HL-60 (cell line): ENCODE results near the gene HNRNPUL1.

ENCODE experiments used
- DNase-seq, 2 experiments: peaks; one replicate each; pipeline ENCODE4 v3.0.0-alpha.2; 2010 to 2020; ENCODE audit warnings: low read depth in 1 of 2, low spot score in 1 of 2
- H3K27ac ChIP-seq: fragments of 250-450 bp; sonication (Bioruptor Pico); replicated peaks from 2 replicates; pipeline ENCODE4 v1.5.1; 2020; ENCODE audit warnings: mild to moderate bottlenecking, moderate library complexity
- H3K27me3 ChIP-seq: fragments of 250-450 bp; sonication (Bioruptor Pico); 2 replicates; pipeline ENCODE4 v1.5.1; 2021; ENCODE audit warnings: mild to moderate bottlenecking, moderate library complexity; ENCODE audit not compliant: insufficient read depth, poor library complexity, severe bottlenecking
- H3K4me3 ChIP-seq: replicated peaks from 2 replicates; pipeline ENCODE4 v1.5.1; 2011; ENCODE audit warnings: mild to moderate bottlenecking, control low read depth, low read length; ENCODE audit not compliant: insufficient read depth
- CTCF ChIP-seq: IDR thresholded peaks from one replicate; pipeline ENCODE4 v1.5.1; 2011; ENCODE audit warnings: low read length, control low read depth, inconsistent platforms; ENCODE audit not compliant: insufficient read depth
- GABPA ChIP-seq: IDR thresholded peaks from 2 replicates; pipeline ENCODE4 v1.6.1; 2012; ENCODE audit warnings: low read depth
- POLR2AphosphoS5 ChIP-seq: IDR thresholded peaks from 2 replicates; pipeline ENCODE4 v1.6.1; 2012; ENCODE audit warnings: low read depth
- REST ChIP-seq: IDR thresholded peaks from 2 replicates; pipeline ENCODE4 v1.6.1; 2012; ENCODE audit warnings: low read depth; ENCODE audit not compliant: insufficient replicate concordance
- SPI1 ChIP-seq: IDR thresholded peaks from 2 replicates; pipeline ENCODE4 v1.6.1; 2012; ENCODE audit warnings: low read depth, mild to moderate bottlenecking, borderline replicate concordance

HNRNPUL1 gene

DNA sequence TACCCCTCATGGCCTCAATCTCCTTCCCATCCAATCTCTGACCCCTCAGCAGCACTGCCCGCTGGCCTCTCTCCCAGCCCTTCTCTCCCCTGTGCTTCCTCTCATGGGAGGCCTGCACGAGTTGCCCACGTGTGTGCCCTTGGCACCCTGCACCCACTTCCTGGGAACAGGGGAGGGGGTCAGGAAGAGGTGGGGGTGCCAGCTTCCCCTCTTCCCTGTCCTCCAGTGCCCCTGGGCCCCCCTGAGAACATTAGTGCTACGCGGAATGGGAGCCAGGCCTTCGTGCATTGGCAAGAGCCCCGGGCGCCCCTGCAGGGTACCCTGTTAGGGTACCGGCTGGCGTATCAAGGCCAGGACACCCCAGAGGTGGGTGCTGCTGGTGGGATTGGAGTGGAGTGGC is 25.9 kb upstream of the HNRNPUL1 start:
- no peak for DNase-seq
- H3K27ac ChIP-seq, result no peak overlapping the region
- no peak for TF ChIP-seq CTCF
- no peak for TF ChIP-seq SPI1
- no peak for TF ChIP-seq GABPA
- TF ChIP-seq REST, result no peak
- TF ChIP-seq POLR2AphosphoS5, result no peak

DNA sequence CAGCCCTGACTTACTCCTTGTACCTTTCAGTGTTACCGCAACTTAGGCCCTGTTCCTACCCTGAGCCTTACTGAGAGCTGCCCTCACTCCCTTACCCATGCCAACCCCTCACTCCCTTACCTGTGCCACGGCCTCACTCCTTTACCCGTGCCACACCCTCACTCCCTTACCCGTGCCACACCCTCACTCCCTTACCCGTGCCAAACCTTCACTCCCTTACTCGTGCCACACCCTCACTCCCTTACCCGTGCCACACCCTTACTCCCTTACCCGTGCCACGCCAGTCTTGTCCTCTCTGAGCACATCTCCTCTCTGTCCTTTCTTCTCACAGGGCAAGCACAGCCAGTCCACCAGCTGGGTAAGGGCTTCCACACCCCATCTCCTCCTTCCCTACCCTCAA is 24.8 kb upstream of the HNRNPUL1 start:
- DNase-seq, result no peak
- H3K27ac ChIP-seq, result no peak overlapping the region
- H3K4me3 ChIP-seq, result no peak overlapping the region
- H3K27me3 ChIP-seq, result no peaks in the 10 kb centered on the region
- TF ChIP-seq CTCF (no peak), SPI1 (no peak)

More for the DNA sequence above, 25.9 kb upstream of the HNRNPUL1 start:
- no peaks in the 10 kb centered on the region for H3K27me3 ChIP-seq
- no peak overlapping the region for H3K4me3 ChIP-seq

DNA sequence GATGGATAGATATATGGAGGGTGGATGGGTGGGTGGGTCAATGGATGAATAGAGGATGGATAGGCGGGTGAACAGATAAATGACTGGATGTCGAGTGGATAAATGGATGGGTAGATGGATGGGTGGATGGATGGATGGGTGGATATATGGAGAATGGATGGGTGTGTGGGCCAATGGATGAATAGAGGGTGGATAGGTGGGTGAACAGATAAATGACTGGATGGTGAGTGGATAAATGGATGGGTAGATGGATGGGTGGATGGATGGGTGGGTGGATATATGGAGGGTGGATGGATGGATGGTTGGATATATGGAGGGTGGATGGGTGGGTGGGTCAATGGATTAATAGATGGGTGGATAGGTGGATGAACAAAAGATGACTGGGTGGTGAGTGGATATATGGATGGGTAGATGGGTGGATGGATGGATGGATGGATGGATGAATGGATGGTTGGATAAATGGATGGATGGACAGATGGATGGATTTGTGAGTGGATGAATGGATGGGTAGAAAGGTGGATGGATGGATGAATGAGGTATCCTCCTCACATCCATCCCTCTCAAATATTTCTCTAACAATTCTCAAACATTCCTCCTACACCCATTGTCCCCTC is 24.1 kb upstream of the HNRNPUL1 start:
- Histone ChIP-seq H3K27ac (no peak overlapping the region), H3K4me3 (no peak overlapping the region), H3K27me3 (no peaks in the 10 kb centered on the region)
- TF ChIP-seq SPI1 (no peak), REST (no peak), GABPA (no peak)
- no peak for DNase-seq

DNA sequence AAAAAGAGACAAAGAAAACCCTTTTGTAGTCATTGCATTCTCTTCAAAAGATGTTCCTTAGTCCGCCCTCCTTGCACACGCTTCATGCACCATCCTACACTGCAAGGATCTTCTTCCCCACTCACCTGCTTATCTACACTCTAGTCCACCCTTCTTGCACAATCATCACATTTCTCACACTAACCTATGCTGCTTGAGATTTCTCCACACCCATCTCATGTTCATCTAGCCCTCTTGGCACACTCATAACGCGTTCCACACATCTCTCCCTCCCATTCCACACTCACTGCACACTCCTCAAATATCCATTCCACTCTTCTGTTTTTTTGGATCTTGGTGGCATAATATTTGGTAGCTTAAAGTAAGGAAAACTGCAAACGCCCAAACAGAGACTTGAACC is 22.3 kb upstream of the HNRNPUL1 start:
- no peak for TF ChIP-seq REST
- TF ChIP-seq POLR2AphosphoS5, result no peak
- TF ChIP-seq SPI1, result no peak
- no peak for TF ChIP-seq CTCF
- TF ChIP-seq GABPA, result no peak
- H3K4me3 ChIP-seq, result no peak overlapping the region
- no peak overlapping the region for H3K27ac ChIP-seq
- no peaks in the 10 kb centered on the region for H3K27me3 ChIP-seq
- DNase-seq, result no peak
